GM23338 (cell line): Measurements from ENCODE around the gene NLRP6.

Source experiments
- CREB1 ChIP-seq: fragments of 250-450 bp; sonication (Bioruptor Pico); IDR thresholded peaks from 2 replicates; pipeline ENCODE4 v1.5.0; 2020; ENCODE audit warnings: low read depth, mild to moderate bottlenecking, moderate library complexity
- CTCF ChIP-seq, 2 experiments: fragments of 200-600 bp in 1 of 2; sonication (generic) in 1 of 2; conservative IDR thresholded peaks; 2 replicates each; pipeline versions ENCODE4 v1.5.1 to v1.6.1; 2016 to 2017; ENCODE audit warnings: antibody characterized with exemption in 2 of 2, low read depth in 2 of 2, mild to moderate bottlenecking in 2 of 2, moderate library complexity in 1 of 2
- ETS1 ChIP-seq: IDR thresholded peaks from 2 replicates; pipeline ENCODE4 v1.6.1; 2016; ENCODE audit warnings: antibody characterized with exemption
- EZH2 ChIP-seq: fragments of 200-600 bp; sonication (generic); IDR thresholded peaks from one replicate; pipeline ENCODE4 v1.8.0; 2017; ENCODE audit warnings: antibody characterized with exemption, mild to moderate bottlenecking, low read depth; ENCODE audit not compliant: unreplicated experiment
- EZH2phosphoT487 ChIP-seq: fragments of 200-600 bp; sonication (generic); IDR thresholded peaks from one replicate; pipeline ENCODE4 v1.8.1; 2018; ENCODE audit warnings: antibody characterized with exemption; ENCODE audit not compliant: unreplicated experiment
- JUNB ChIP-seq: IDR thresholded peaks from one replicate; pipeline ENCODE4 v1.6.1; 2016; ENCODE audit warnings: antibody characterized with exemption; ENCODE audit not compliant: unreplicated experiment
- POLR2AphosphoS5 ChIP-seq: IDR thresholded peaks from 2 replicates; pipeline ENCODE4 v1.6.1; 2016; ENCODE audit warnings: antibody characterized with exemption, low read depth
- REST ChIP-seq: IDR thresholded peaks from one replicate; pipeline ENCODE4 v1.6.1; 2018; ENCODE audit warnings: antibody characterized with exemption; ENCODE audit not compliant: unreplicated experiment
- STAT1 ChIP-seq: IDR thresholded peaks from one replicate; pipeline ENCODE4 v1.6.1; 2016; ENCODE audit warnings: antibody characterized with exemption; ENCODE audit not compliant: unreplicated experiment
- ZNF114 ChIP-seq: fragments of 250-450 bp; sonication (Bioruptor Pico); IDR thresholded peaks from 2 replicates; pipeline ENCODE4 v1.5.0; 2020; ENCODE audit warnings: mild to moderate bottlenecking, moderate library complexity
- ZNF331 ChIP-seq: fragments of 250-450 bp; sonication (Bioruptor Pico); IDR thresholded peaks from 2 replicates; pipeline ENCODE4 v1.5.0; 2020; ENCODE audit warnings: low read depth, mild to moderate bottlenecking, moderate library complexity

GRCh38 chr11:284105-285020 lies 6.2 kb downstream of the NLRP6 start:
- TF ChIP-seq CTCF (conservative IDR thresholded peaks at IDR 0.05; ENCODE audit: low read depth in 2 of 2) (no peak), POLR2AphosphoS5 (no peak), EZH2phosphoT487 (no peak), REST (no peak), ZNF331 (CRISPR knock-in tag) (no peak), STAT1 (no peak), EZH2 (no peak), CREB1 (no peak), JUNB (no peak), ZNF114 (CRISPR knock-in tag) (no peak), ETS1 (no peak)
